ENCODE measurements around the gene RNF167. TPM values are rescaled to one million over a fixed set of nuclear protein-coding genes. Genes with fewer than 3 reads are reported as not detected.

RNF167 gene
- total RNA-seq, 6 experiments from 2014 or later, result 52.1 to 73.5 (median 57.5) TPM

DNA sequence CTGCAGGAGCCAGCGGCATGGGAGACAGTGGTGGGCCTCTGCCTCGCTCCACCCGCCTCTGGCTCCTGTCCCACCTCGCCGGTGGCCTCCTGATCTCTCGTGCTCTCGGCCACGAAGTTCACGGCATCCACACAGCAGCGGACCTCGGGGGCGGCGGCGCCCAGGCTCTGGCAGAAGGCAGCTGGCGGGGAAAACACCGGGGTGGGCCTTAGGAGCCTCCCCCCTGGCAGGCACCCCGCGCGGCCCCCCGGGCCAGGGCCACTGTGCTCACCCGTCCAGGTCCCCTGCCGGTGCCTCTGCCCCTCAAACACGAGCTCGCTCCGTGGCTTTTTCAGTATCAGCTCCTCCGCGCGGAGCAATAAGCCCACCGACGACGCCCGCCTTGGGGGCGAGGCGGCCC, 41.1 kb upstream of the RNF167 start:
- H3K4me3 ChIP-seq, result peak overlapping the region; percentile 52 to 62 (median 60)
- peak in 2 of 3 donors; percentile 44 to 68 for DNase-seq
- WGBS (ENCODE audit: insufficient coverage, low coverage, low lambda C conversion rate, missing lambda C conversion rate), result no CpG with 5 or more reads among the region's 34 CpGs
- intact Hi-C loops (cut with DNase I), result no loop called here
- ATAC-seq, result peak in 3 of 4 donors; percentile 1 to 3 (median 1)
- H3K36me3 ChIP-seq, result peaks cover 0 to 23% (median 3%) of the 10 kb centered on the region in 4 donors
- H3K27me3 ChIP-seq, result no peaks in the 10 kb centered on the region
- H3K9me3 ChIP-seq, result no peaks in the 10 kb centered on the region
- H3K4me1 ChIP-seq, result peaks cover 0 to 32% (median 13%) of the 10 kb centered on the region in 4 donors
- TF ChIP-seq, protein P1, sequence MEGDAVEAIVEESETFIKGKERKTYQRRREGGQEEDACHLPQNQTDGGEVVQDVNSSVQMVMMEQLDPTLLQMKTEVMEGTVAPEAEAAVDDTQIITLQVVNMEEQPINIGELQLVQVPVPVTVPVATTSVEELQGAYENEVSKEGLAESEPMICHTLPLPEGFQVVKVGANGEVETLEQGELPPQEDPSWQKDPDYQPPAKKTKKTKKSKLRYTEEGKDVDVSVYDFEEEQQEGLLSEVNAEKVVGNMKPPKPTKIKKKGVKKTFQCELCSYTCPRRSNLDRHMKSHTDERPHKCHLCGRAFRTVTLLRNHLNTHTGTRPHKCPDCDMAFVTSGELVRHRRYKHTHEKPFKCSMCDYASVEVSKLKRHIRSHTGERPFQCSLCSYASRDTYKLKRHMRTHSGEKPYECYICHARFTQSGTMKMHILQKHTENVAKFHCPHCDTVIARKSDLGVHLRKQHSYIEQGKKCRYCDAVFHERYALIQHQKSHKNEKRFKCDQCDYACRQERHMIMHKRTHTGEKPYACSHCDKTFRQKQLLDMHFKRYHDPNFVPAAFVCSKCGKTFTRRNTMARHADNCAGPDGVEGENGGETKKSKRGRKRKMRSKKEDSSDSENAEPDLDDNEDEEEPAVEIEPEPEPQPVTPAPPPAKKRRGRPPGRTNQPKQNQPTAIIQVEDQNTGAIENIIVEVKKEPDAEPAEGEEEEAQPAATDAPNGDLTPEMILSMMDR (IDR thresholded peaks at IDR 0.05), result no peak
- TF ChIP-seq POLR2A (IDR thresholded peaks at IDR 0.05), result no peak
- peak overlapping the region; percentile 6 to 34 (median 12) for H3K27ac ChIP-seq

DNA sequence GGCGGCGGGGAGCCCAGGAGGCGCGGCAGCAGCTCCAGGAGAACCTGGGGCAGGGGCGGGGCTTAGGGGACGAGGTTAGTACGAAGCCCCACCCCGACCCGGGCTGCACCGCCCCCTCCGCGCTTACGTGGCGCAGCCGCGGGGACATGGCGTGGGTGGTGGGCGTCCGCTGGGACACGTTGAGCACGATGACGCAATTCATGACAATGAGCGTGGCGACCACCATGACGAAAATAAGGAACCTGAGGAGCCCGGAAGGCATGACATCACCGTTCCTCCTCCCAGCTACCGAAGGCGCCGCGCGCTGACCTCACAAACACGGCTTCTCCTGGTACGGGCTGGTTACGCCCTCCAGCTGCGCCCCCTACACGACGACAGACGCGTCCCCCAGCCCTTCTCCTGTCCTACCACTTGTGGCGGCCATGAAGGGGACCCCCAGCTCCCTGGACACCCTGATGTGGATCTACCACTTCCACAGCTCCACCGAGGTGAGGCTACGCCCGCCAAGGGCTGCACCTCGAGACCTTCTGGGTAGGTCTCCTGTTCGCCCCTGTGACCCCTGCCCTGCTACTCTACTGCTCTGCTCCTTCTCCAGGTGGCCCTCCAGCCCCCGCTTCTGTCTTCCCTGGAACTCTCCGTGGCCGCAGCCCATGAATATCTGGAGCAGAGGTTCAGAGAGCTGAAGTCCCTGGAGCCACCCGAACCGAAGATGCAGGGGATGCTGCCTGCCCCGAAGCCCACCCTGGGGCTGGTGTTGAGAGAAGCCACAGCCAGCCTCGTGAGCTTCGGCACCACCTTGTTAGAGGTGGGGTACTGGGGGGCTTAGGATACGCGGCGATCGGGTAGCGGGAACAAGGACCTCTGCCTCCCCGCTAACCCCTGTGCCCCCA, 40.5 kb upstream of the RNF167 start, which contains the start of gene C17orf107:
Gene C17orf107, plus strand, starts transcription at position 196 of the 890 bp plus-strand sequence. Its CDS starts 227 bp downstream, at position 423.
- H3K36me3 ChIP-seq, result peaks cover 0 to 17% (median 2%) of the 10 kb centered on the region in 4 donors
- WGBS (ENCODE audit: insufficient coverage, low coverage, low lambda C conversion rate, missing lambda C conversion rate), result 2% methylated on average over 7 of the region's 60 CpGs
- TF ChIP-seq, protein P1 (IDR thresholded peaks at IDR 0.05), result no peak
- peak; percentile 28 for TF ChIP-seq POLR2A (IDR thresholded peaks at IDR 0.05)

DNA sequence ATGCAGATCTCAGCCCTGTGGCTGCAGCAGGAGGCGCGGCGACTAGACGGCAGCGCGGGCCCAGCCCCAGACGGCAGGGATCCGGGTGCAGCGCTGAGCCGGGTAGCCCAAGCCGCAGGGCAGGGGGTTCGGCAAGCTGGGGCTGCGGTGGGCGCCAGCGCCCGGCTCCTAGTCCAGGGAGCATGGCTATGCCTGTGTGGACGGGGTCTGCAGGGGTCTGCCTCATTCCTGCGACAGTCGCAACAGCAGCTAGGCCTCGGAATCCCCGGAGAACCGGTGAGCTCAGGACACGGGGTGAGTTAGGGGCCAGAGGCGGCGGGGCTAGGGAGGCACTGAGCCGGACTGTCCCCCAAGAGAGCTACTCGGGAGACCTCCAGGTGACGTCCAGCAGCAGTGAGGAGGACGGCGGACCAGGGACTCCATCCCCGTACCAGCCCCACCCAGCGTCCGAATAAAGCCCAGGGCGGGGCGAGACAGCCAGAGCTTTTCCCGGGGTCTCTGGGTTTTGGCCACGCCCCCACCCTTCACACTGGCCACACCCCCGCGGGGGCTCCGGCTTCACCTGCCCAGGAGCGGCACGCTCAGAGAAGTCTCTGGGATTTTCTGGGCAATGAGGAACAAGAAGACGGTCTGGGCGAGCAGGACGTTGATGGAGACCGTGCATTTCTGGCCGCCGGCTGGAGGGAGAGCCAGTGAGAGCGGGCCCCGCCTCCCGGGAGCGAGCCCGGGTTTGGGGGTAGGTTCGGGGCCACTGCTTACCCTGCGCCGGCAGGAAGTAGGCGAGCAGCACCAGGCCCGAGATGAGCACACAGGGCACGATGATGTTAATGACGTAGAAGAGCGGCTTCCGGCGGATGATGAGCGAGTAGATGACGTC, 39.6 kb upstream of the RNF167 start:
- Histone ChIP-seq H3K27me3 (no peaks in the 10 kb centered on the region), H3K4me1 (peaks cover 0 to 32% (median 13%) of the 10 kb centered on the region in 4 donors), H3K36me3 (peaks cover 0 to 14% (median 0%) of the 10 kb centered on the region in 4 donors), H3K9me3 (no peaks in the 10 kb centered on the region), H3K4me3 (peak overlapping the region; percentile 27 to 60 (median 52)), H3K27ac (peak overlapping the region in 1 of 3 donors; percentile 62)
- peak in 1 of 4 donors; percentile 5 for ATAC-seq
- no peak for TF ChIP-seq POLR2A (IDR thresholded peaks at IDR 0.05)
- TF ChIP-seq, protein P1 (IDR thresholded peaks at IDR 0.05), result no peak
- peak in 2 of 3 donors; percentile 48 to 74 for DNase-seq
- intact Hi-C loops (cut with DNase I), result loop anchor here in 1 of 2 donors (5.0 kb wide), 1 partner anchor 162 kb away; no protein-coding TSS in a partner anchor
- 70% methylated on average over 20 of the region's 65 CpGs for WGBS (ENCODE audit: insufficient coverage, low coverage, low lambda C conversion rate, missing lambda C conversion rate)

More for the DNA sequence above, 40.5 kb upstream of the RNF167 start, which contains the start of gene C17orf107:
- intact Hi-C loops (cut with DNase I), result loop anchor here in 1 of 2 donors (5.0 kb wide), 1 partner anchor 163 kb away; no protein-coding TSS in a partner anchor
- ATAC-seq (peak; percentile 66 to 76 (median 70)), DNase-seq (peak; percentile 90 to 93 (median 90))
- peaks cover 0 to 32% (median 13%) of the 10 kb centered on the region in 4 donors for H3K4me1 ChIP-seq
- H3K4me3 ChIP-seq, result peak within 1 kb of the TSS; percentile 52 to 62 (median 60)
- H3K27me3 ChIP-seq, result no peaks in the 10 kb centered on the region
- H3K9me3 ChIP-seq, result no peaks in the 10 kb centered on the region
- H3K27ac ChIP-seq, result peak within 1 kb of the TSS; percentile 6 to 62 (median 12)

DNA sequence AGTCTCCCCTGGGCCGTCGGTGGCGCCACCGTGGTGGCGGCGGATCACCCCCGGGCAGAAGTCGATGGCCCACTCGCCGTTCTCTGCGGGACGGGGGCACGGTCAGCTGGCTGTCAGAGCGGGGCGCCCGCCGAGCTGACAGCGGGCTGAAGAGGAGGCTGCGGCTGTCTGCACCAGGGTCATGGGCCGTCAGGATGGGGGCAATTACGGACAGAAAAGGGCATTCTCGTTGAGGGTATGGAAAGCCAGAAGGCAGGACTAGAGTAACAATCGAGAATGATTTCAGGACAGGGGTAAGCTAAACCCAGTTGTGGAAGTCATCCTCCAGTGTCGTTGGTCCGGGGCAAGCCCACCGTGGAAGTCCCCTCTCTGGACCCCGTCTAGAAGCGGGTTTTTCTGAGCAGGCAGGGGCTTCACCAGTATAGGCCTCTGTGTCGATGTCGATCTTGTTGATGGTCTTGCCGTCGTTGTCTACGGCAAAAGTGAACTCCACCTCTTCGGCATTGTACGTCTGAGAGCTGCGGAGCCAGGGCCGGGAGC, 38.9 kb upstream of the RNF167 start:
- Histone ChIP-seq H3K4me3 (peak overlapping the region in 1 of 3 donors; percentile 27), H3K27ac (peak overlapping the region in 1 of 3 donors; percentile 62), H3K36me3 (peaks cover 0 to 11% (median 0%) of the 10 kb centered on the region in 4 donors), H3K9me3 (no peaks in the 10 kb centered on the region), H3K4me1 (peaks cover 0 to 32% (median 13%) of the 10 kb centered on the region in 4 donors), H3K27me3 (no peaks in the 10 kb centered on the region)
- DNase-seq (no peak), ATAC-seq (no peak)
- intact Hi-C loops (cut with DNase I), result loop anchor here in 1 of 2 donors (5.0 kb wide), 1 partner anchor 161 kb away; no protein-coding TSS in a partner anchor
- 86% methylated on average over 5 of the region's 37 CpGs for WGBS (ENCODE audit: insufficient coverage, low coverage, low lambda C conversion rate, missing lambda C conversion rate)
- no peak for TF ChIP-seq POLR2A (IDR thresholded peaks at IDR 0.05)
